KMS-11 (cell line): ENCODE measurements around the gene PRDM1.

Experiments
- H2AFZ ChIP-seq: fragments of 200-600 bp; sonication (generic); 2 replicates; pipeline ENCODE4 v1.6.1; 2016; ENCODE audit warnings: antibody characterized with exemption, mixed run types, low read depth
- H3K27ac ChIP-seq: fragments of 200-600 bp; sonication (generic); 2 replicates; pipeline ENCODE4 v1.6.1; 2016; ENCODE audit warnings: mild to moderate bottlenecking, mixed run types
- H3K27me3 ChIP-seq: fragments of 200-600 bp; sonication (generic); 2 replicates; pipeline ENCODE4 v1.6.1; 2017; ENCODE audit warnings: mild to moderate bottlenecking, low read depth, mixed run types, moderate library complexity; ENCODE audit not compliant: insufficient read depth
- H3K36me3 ChIP-seq: fragments of 200-600 bp; sonication (generic); 2 replicates; pipeline ENCODE4 v1.6.1; 2017; ENCODE audit warnings: mild to moderate bottlenecking, mixed run types; ENCODE audit not compliant: insufficient read depth
- H3K4me1 ChIP-seq: fragments of 200-600 bp; sonication (generic); 2 replicates; pipeline ENCODE4 v1.6.1; 2016; ENCODE audit warnings: mild to moderate bottlenecking, low read depth, mixed run types; ENCODE audit not compliant: poor library complexity, severe bottlenecking
- H3K4me2 ChIP-seq: fragments of 200-600 bp; sonication (generic); 2 replicates; pipeline ENCODE4 v1.7.0; 2016; ENCODE audit warnings: mild to moderate bottlenecking, mixed run types
- H3K4me3 ChIP-seq: fragments of 200-600 bp; sonication (generic); IDR thresholded peaks from 2 replicates; pipeline ENCODE4 v1.6.1; 2017; ENCODE audit warnings: low read depth, low read length, mixed read lengths; ENCODE audit not compliant: insufficient read depth
- H3K79me2 ChIP-seq: fragments of 200-600 bp; sonication (generic); 2 replicates; pipeline ENCODE4 v1.6.1; 2016; ENCODE audit warnings: low read depth, mixed run types; ENCODE audit not compliant: insufficient read depth
- H3K9ac ChIP-seq: fragments of 200-600 bp; sonication (generic); 2 replicates; pipeline ENCODE4 v1.6.1; 2016; ENCODE audit warnings: mild to moderate bottlenecking, mixed run types
- H4K20me1 ChIP-seq: fragments of 200-600 bp; sonication (generic); 2 replicates; pipeline ENCODE4 v1.6.1; 2016; ENCODE audit warnings: mild to moderate bottlenecking, mixed run types; ENCODE audit not compliant: insufficient read depth
- CTCF ChIP-seq: fragments of 200-600 bp; sonication (generic); conservative IDR thresholded peaks from 2 replicates; pipeline ENCODE4 v1.6.1; 2017; ENCODE audit warnings: low read depth, mild to moderate bottlenecking, antibody characterized with exemption, low read length, moderate library complexity, mixed read lengths

PRDM1 gene

GRCh38 chr6:106076139-106076538, 10.0 kb upstream of the PRDM1 start:
- no peak for TF ChIP-seq CTCF
- Histone ChIP-seq H3K79me2 (no peaks in the 10 kb centered on the region; the same call in 1 of the 2 replicates), H3K4me1 (peaks cover 15% of the 10 kb centered on the region), H3K9ac (no peak overlapping the region), H3K36me3 (no peaks in the 10 kb centered on the region), H4K20me1 (no peaks in the 10 kb centered on the region), H3K27me3 (no peaks in the 10 kb centered on the region), H3K4me2 (no peak overlapping the region), H3K4me3 (no peak overlapping the region), H2AFZ (no peak overlapping the region), H3K27ac (no peak overlapping the region)

GRCh38 chr6:106077170-106077569, 9.0 kb upstream of the PRDM1 start:
- no peaks in the 10 kb centered on the region for H3K36me3 ChIP-seq
- no peak for TF ChIP-seq CTCF
- H3K4me2 ChIP-seq = no peak overlapping the region
- H3K79me2 ChIP-seq = peaks cover 3% of the 10 kb centered on the region; the same call in 1 of the 2 replicates
- H2AFZ ChIP-seq = no peak overlapping the region
- H3K9ac ChIP-seq = no peak overlapping the region
- H3K4me1 ChIP-seq = peaks cover 25% of the 10 kb centered on the region
- no peak overlapping the region for H3K27ac ChIP-seq
- no peak overlapping the region for H3K4me3 ChIP-seq
- H4K20me1 ChIP-seq = no peaks in the 10 kb centered on the region
- H3K27me3 ChIP-seq = no peaks in the 10 kb centered on the region

GRCh38 chr6:106077881-106078280, 8.3 kb upstream of the PRDM1 start:
- no peak overlapping the region for H3K27ac ChIP-seq
- TF ChIP-seq CTCF = no peak
- H3K4me3 ChIP-seq = no peak overlapping the region
- no peak overlapping the region for H3K4me2 ChIP-seq
- no peak overlapping the region for H3K9ac ChIP-seq
- no peaks in the 10 kb centered on the region for H4K20me1 ChIP-seq
- H3K79me2 ChIP-seq = peaks cover 5% of the 10 kb centered on the region; the same call in 1 of the 2 replicates
- H3K36me3 ChIP-seq = no peaks in the 10 kb centered on the region
- peaks cover 32% of the 10 kb centered on the region for H3K4me1 ChIP-seq
- H3K27me3 ChIP-seq = no peaks in the 10 kb centered on the region
- no peak overlapping the region for H2AFZ ChIP-seq

- Histone ChIP-seq H3K9ac (no peak overlapping the region), H4K20me1 (no peaks in the 10 kb centered on the region), H3K27ac (no peak overlapping the region), H3K36me3 (no peaks in the 10 kb centered on the region), H3K79me2 (peaks cover 20% of the 10 kb centered on the region; the same call in 1 of the 2 replicates), H2AFZ (no peak overlapping the region), H3K4me2 (no peak overlapping the region), H3K4me1 (peaks cover 48% of the 10 kb centered on the region), H3K4me3 (no peak overlapping the region), H3K27me3 (no peaks in the 10 kb centered on the region)
- no peak for TF ChIP-seq CTCF
Observed at GRCh38 chr6:106079961-106080762, 6.0 kb upstream of the PRDM1 start.
